ENCODE measurements around the gene RLN3. TPM values are rescaled to one million over a fixed set of nuclear protein-coding genes. Genes with fewer than 3 reads are reported as not detected.

The RLN3 gene
- total and polyA plus RNA-seq, 9 of the 15 experiments (the other 6 are each of a cell fraction or from before 2014, with no cell fraction given) = 0.31 to 1.2 (median 0.71) TPM; not detected in 6

DNA sequence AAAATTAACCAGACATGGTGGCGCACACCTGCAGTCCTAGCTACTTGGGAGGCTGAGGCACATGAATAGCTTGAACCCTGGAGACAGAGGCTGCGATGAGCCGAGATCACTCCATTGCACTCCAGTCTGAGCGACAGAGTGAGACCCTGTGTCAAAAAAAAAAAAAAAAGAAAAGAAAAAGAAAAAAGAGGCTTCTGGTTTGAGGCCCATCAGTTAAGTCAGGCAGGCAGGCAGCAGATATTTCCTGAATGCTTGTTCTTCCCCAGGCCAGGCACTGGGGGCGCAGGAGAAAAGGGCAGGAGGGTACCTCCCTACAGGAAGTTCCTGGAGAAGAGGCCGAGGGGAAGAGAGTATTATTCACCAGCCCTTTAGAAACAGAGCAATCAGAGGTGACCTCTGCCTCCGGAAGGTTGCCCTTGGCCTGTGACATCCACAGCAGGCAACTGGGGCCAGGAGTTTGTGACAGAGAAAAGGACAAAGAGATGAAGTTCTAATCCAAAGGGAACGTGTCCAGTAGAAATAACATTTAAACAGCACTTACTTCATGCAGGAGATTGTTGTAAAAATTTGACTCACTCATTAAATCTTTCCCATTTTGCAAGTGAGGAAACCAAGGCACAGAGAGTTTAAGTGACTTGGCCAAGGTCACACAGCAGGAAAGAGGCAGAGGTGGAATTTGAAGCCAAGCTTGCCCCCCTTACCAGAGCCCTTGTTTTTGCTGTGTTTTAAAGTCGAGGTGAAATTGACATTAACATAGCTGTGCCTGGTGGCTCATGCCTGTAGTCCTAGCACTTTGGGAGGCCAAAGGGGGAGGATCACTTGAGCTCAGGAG, 4.3 kb upstream of the RLN3 start (continued):
- TF ChIP-seq MEIS2 (IDR thresholded peaks at IDR 0.05; ENCODE audit: partially characterized antibody) (no peak), LCOR (CRISPR knock-in tag; IDR thresholded peaks at IDR 0.05) (no peak), MTA3 (IDR thresholded peaks at IDR 0.05; ENCODE audit: borderline replicate concordance) (no peak), ZFX (CRISPR knock-in tag; IDR thresholded peaks at IDR 0.05) (peak; percentile 30; the same call in 1 of the 2 replicates), CTCF (IDR thresholded peaks at IDR 0.05 in 2 of 3, conservative IDR thresholded peaks at IDR 0.05 in 1 of 3; ENCODE audit: insufficient read depth in 2 of 3, low read depth in 1 of 3, low read length in 3 of 3) (peak; percentile 76 to 81 (median 78)), ARHGAP35 (IDR thresholded peaks at IDR 0.05; ENCODE audit: partially characterized antibody) (no peak), EP300 (IDR thresholded peaks at IDR 0.05; ENCODE audit: low read length) (peak; percentile 35; the same call in 1 of the 2 replicates), ELK1 (CRISPR knock-in tag; IDR thresholded peaks at IDR 0.05) (no peak), TRIM24 (IDR thresholded peaks at IDR 0.05) (peak in 1 of 2 experiments; percentile 62; a peak in 2 of 4 replicates), ZZZ3 (IDR thresholded peaks at IDR 0.05) (no peak), BCOR (IDR thresholded peaks at IDR 0.05) (peak; percentile 96), NR2C1 (IDR thresholded peaks at IDR 0.05) (peak; percentile 37; the same call in 1 of the 2 replicates), NR2C1 (tag; IDR thresholded peaks at IDR 0.05) (peak; percentile 73), ERF (CRISPR knock-in tag; IDR thresholded peaks at IDR 0.05) (no peak), ZNF184 (CRISPR knock-in tag; IDR thresholded peaks at IDR 0.05) (no peak), RCOR1 (IDR thresholded peaks at IDR 0.05; ENCODE audit: borderline replicate concordance in 1 of 2, low read depth in 2 of 2, low read length in 2 of 2) (peak; percentile 20 to 58; a peak in 3 of 4 replicates), FOXJ3 (CRISPR knock-in tag; IDR thresholded peaks at IDR 0.05) (no peak), ZNF212 (CRISPR knock-in tag; IDR thresholded peaks at IDR 0.05) (no peak), ZNF3 (CRISPR knock-in tag; IDR thresholded peaks at IDR 0.05) (no peak), MYNN (IDR thresholded peaks at IDR 0.05) (no peak; the same call in 1 of the 2 replicates), MYNN (CRISPR knock-in tag; IDR thresholded peaks at IDR 0.05) (no peak)
- TF ChIP-seq, protein P1, sequence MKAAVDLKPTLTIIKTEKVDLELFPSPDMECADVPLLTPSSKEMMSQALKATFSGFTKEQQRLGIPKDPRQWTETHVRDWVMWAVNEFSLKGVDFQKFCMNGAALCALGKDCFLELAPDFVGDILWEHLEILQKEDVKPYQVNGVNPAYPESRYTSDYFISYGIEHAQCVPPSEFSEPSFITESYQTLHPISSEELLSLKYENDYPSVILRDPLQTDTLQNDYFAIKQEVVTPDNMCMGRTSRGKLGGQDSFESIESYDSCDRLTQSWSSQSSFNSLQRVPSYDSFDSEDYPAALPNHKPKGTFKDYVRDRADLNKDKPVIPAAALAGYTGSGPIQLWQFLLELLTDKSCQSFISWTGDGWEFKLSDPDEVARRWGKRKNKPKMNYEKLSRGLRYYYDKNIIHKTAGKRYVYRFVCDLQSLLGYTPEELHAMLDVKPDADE (conservative IDR thresholded peaks at IDR 0.05; ENCODE audit: control insufficient read depth, low read depth, low read length) = no peak
- TF ChIP-seq, protein P2, sequence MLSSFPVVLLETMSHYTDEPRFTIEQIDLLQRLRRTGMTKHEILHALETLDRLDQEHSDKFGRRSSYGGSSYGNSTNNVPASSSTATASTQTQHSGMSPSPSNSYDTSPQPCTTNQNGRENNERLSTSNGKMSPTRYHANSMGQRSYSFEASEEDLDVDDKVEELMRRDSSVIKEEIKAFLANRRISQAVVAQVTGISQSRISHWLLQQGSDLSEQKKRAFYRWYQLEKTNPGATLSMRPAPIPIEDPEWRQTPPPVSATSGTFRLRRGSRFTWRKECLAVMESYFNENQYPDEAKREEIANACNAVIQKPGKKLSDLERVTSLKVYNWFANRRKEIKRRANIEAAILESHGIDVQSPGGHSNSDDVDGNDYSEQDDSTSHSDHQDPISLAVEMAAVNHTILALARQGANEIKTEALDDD (IDR thresholded peaks at IDR 0.05) = no peak
- TF ChIP-seq, protein P3, sequence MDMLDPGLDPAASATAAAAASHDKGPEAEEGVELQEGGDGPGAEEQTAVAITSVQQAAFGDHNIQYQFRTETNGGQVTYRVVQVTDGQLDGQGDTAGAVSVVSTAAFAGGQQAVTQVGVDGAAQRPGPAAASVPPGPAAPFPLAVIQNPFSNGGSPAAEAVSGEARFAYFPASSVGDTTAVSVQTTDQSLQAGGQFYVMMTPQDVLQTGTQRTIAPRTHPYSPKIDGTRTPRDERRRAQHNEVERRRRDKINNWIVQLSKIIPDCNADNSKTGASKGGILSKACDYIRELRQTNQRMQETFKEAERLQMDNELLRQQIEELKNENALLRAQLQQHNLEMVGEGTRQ (CRISPR knock-in tag; IDR thresholded peaks at IDR 0.05) = no peak

Data from K562 (cell line).